Stimulated activated CD4-positive, alpha-beta T cell treated with anti-CD3 and anti-CD28 coated beads, Interleukin-1b, Interleukin-23, amount 100 ng/mL, for 1 hour (primary cell): ENCODE results near the gene RBP5.
A peak's percentile ranks its signal among the peaks of the same experiment; 100 is the strongest.

Experiments
- DNase-seq, 2 donors: peaks; one replicate each; pipeline ENCODE4 v3.0.0-alpha.2; 2020; ENCODE audit warnings: low read depth in 2 of 2

Gene RBP5

GRCh38 chr12:7145671-7146070, 17.0 kb upstream of the RBP5 start:
- no peak for DNase-seq

GRCh38 chr12:7144414-7145120, 15.9 kb upstream of the RBP5 start:
- no peak for DNase-seq

GRCh38 chr12:7143564-7143963, 14.9 kb upstream of the RBP5 start:
- DNase-seq, result no peak

- no peak for DNase-seq
These were observed 14.2 kb upstream of the RBP5 start for GRCh38 chr12:7142809-7143465.

- DNase-seq, result peak in 1 of 2 donors; percentile 30
These were observed 13.5 kb upstream of the RBP5 start for GRCh38 chr12:7142056-7142644.

GRCh38 chr12:7141351-7142005, 12.8 kb upstream of the RBP5 start:
- no peak for DNase-seq

- no peak for DNase-seq
These were observed 10.5 kb upstream of the RBP5 start for GRCh38 chr12:7139200-7139599.

GRCh38 chr12:7137908-7138307, 9.2 kb upstream of the RBP5 start:
- no peak for DNase-seq

GRCh38 chr12:7136676-7137075, 8.0 kb upstream of the RBP5 start:
- DNase-seq, result no peak

GRCh38 chr12:7136071-7136470, 7.4 kb upstream of the RBP5 start:
- DNase-seq, result no peak

GRCh38 chr12:7134396-7135166, 5.9 kb upstream of the RBP5 start:
- DNase-seq, result no peak

- no peak for DNase-seq
These were observed 2.8 kb upstream of the RBP5 start for GRCh38 chr12:7131502-7131866.

GRCh38 chr12:7130701-7131501, 2.2 kb upstream of the RBP5 start:
- DNase-seq, result no peak

- DNase-seq, result peak; percentile 69 to 71
These were observed 1.4 kb upstream of the RBP5 start, which contains the start of gene CLSTN3 for GRCh38 chr12:7129872-7130691. TSS of gene CLSTN3 (plus strand) at chr12:7130371. CDS start at chr12:7130649, 278 bp downstream.

GRCh38 chr12:7129287-7129871, 690 bp upstream of the RBP5 start:
- no peak for DNase-seq

GRCh38 chr12:7127916-7128626, 618 bp downstream of the RBP5 start:
- DNase-seq, result no peak

- no peak for DNase-seq
These were observed 3.0 kb downstream of the RBP5 start for GRCh38 chr12:7125632-7126227.

- no peak for DNase-seq
These were observed 4.7 kb downstream of the RBP5 start for GRCh38 chr12:7123806-7124522.
